Coronary artery (tissue), 2 donors: Measurements from ENCODE around the gene REEP6.

Experiments used
- DNase-seq: peaks from one replicate; pipeline ENCODE4 v3.0.0-alpha.2; 2017; ENCODE audit warnings: low spot score
- H3K27ac ChIP-seq, 2 donors: fragments of 200-600 bp; sonication (generic); one replicate each; pipeline ENCODE4 v1.5.1; 2016 to 2019
- H3K4me3 ChIP-seq: fragments of 200-600 bp; sonication (generic); 2 replicates; pipeline ENCODE4 v1.5.1; 2016; ENCODE audit warnings: mild to moderate bottlenecking, moderate library complexity
- CTCF ChIP-seq: fragments of 200-600 bp; sonication (generic); IDR thresholded peaks from one replicate; pipeline ENCODE4 v1.5.1; 2019; ENCODE audit warnings: antibody characterized with exemption

The REEP6 gene

GRCh38 chr19:1508507-1508856 is 17.5 kb downstream of the REEP6 start:
- TF ChIP-seq CTCF, result no peak
- no peak for DNase-seq
- peak overlapping the region; percentile 72 for H3K4me3 ChIP-seq
- peak overlapping the region; percentile 58 to 94 for H3K27ac ChIP-seq

GRCh38 chr19:1509602-1510441 is 18.8 kb downstream of the REEP6 start:
- no peak for DNase-seq
- Histone ChIP-seq H3K4me3 (no peak overlapping the region), H3K27ac (peak overlapping the region in 1 of 2 donors; percentile 36)
- no peak for TF ChIP-seq CTCF

GRCh38 chr19:1510442-1510806 is 19.4 kb downstream of the REEP6 start:
- peak overlapping the region in 1 of 2 donors; percentile 36 for H3K27ac ChIP-seq
- DNase-seq, result no peak

GRCh38 chr19:1510807-1511206 is 19.8 kb downstream of the REEP6 start:
- no peak for DNase-seq
- Histone ChIP-seq H3K4me3 (no peak overlapping the region), H3K27ac (peak overlapping the region in 1 of 2 donors; percentile 36)
- TF ChIP-seq CTCF, result no peak

More at GRCh38 chr19:1510442-1510806, 19.4 kb downstream of the REEP6 start:
- H3K4me3 ChIP-seq, result no peak overlapping the region
- no peak for TF ChIP-seq CTCF

GRCh38 chr19:1511318-1512317 is 20.6 kb downstream of the REEP6 start:
- no peak overlapping the region for H3K4me3 ChIP-seq
- no peak overlapping the region for H3K27ac ChIP-seq
- no peak for DNase-seq
- no peak for TF ChIP-seq CTCF

GRCh38 chr19:1512671-1513498 is 21.9 kb downstream of the REEP6 start, which contains the start of gene ADAMTSL5:
Gene ADAMTSL5 (minus strand): TSS chr19:1513019. CDS start chr19:1510943, 2,076 bp downstream.
- DNase-seq, result no peak
- no peak for TF ChIP-seq CTCF
- peak within 1 kb of the TSS; percentile 81 for H3K4me3 ChIP-seq
- H3K27ac ChIP-seq, result peak within 1 kb of the TSS; percentile 30 to 86
